PC-3 (cell line): ENCODE results near the gene ZRANB1. TPM values are rescaled to one million over a fixed set of nuclear protein-coding genes. Genes with fewer than 3 reads are reported as not detected.

Source experiments
- ATAC-seq: fragments of 200-7000 bp; cut with Tn5 transposase; 2 replicates; pipeline ENCODE4 v1.9.1; 2020; ENCODE audit warnings: mild to moderate bottlenecking, moderate library complexity
- BruUV-seq: library from RNA; stranded (reverse); fragments of 400-500 nt; replicated peaks from 2 replicates; lab custom pipeline; 2021; lab: Mats Ljungman, UMichigan
- CTCF ChIA-PET: fragments of 300-600 bp; sonication (Branson Sonifier 250); formaldehyde crosslinking; loops from one replicate; lab custom pipeline; 2022; ENCODE audit warnings: antibody characterized with exemption; lab: Charles Lee
- POLR2A ChIA-PET: fragments of 300-600 bp; sonication (Branson Sonifier 250); formaldehyde crosslinking; loops from one replicate; lab custom pipeline; 2022; ENCODE audit warnings: antibody characterized with exemption; ENCODE audit not compliant: unreplicated experiment; lab: Charles Lee
- DNase-seq: peaks from one replicate; pipeline ENCODE4 v3.0.0-alpha.2; 2015
- H2AFZ ChIP-seq: fragments of 300-600 bp; sonication (generic); 2 replicates; pipeline ENCODE4 v1.6.0; 2016; ENCODE audit warnings: antibody characterized with exemption, low read length
- H3F3A ChIP-seq: fragments of 300-600 bp; sonication (generic); one replicate; pipeline ENCODE4 v1.6.0; 2017; ENCODE audit warnings: antibody characterized with exemption, low read length, control low read depth, mild to moderate bottlenecking; ENCODE audit not compliant: unreplicated experiment
- H3K27ac ChIP-seq: fragments of 300-600 bp; sonication (generic); 2 replicates; pipeline ENCODE4 v1.5.1; 2016; ENCODE audit warnings: mild to moderate bottlenecking, low read length
- H3K27me3 ChIP-seq: fragments of 300-600 bp; sonication (generic); 2 replicates; pipeline ENCODE4 v1.6.1; 2016; ENCODE audit warnings: low read length, mixed read lengths
- H3K36me3 ChIP-seq: fragments of 300-600 bp; sonication (generic); 2 replicates; pipeline ENCODE4 v1.6.1; 2016; ENCODE audit warnings: low read depth, mixed run types, low read length, mixed read lengths
- H3K4me1 ChIP-seq: fragments of 300-600 bp; sonication (generic); 2 replicates; pipeline ENCODE4 v1.5.1; 2016; ENCODE audit warnings: low read length; ENCODE audit not compliant: insufficient read depth
- H3K4me2 ChIP-seq: fragments of 300-600 bp; sonication (generic); 2 replicates; pipeline ENCODE4 v1.6.0; 2016; ENCODE audit warnings: low read length
- H3K4me3 ChIP-seq: fragments of 300-600 bp; sonication (generic); 2 replicates; pipeline ENCODE4 v1.5.1; 2016; ENCODE audit warnings: mild to moderate bottlenecking, low read length, mixed read lengths
- H3K79me2 ChIP-seq: fragments of 300-600 bp; sonication (generic); 2 replicates; pipeline ENCODE4 v1.6.1; 2017; ENCODE audit warnings: low read length, mixed read lengths
- H3K9ac ChIP-seq: fragments of 300-600 bp; sonication (generic); 2 replicates; pipeline ENCODE4 v1.6.0; 2016; ENCODE audit warnings: mild to moderate bottlenecking, low read length
- H3K9me2 ChIP-seq: fragments of 300-600 bp; sonication (generic); replicated peaks from 2 replicates; pipeline ENCODE4 v1.6.1; 2016; ENCODE audit warnings: mixed run types, low read length, mixed read lengths
- H3K9me3 ChIP-seq: fragments of 300-600 bp; sonication (generic); 2 replicates; pipeline ENCODE4 v1.6.1; 2016; ENCODE audit warnings: low read length, mixed read lengths
- H4K20me1 ChIP-seq: fragments of 300-600 bp; sonication (generic); 2 replicates; pipeline ENCODE4 v1.6.1; 2016; ENCODE audit warnings: low read length, mixed read lengths
- EZH2 ChIP-seq: fragments of 300-600 bp; sonication (generic); IDR thresholded peaks from one replicate; pipeline ENCODE4 v1.6.1; 2017; ENCODE audit warnings: antibody characterized with exemption, mild to moderate bottlenecking, low read length; ENCODE audit not compliant: unreplicated experiment
- EZH2phosphoT487 ChIP-seq: fragments of 300-600 bp; sonication (generic); IDR thresholded peaks from 2 replicates; pipeline ENCODE4 v1.6.1; 2018; ENCODE audit warnings: mild to moderate bottlenecking, antibody characterized with exemption, low read length, borderline replicate concordance
- intact Hi-C: fragments of 100-400 bp; cut with micrococcal nuclease; formaldehyde crosslinking; loops from 2 replicates; pipeline ENCODE4 v1.9.0; 2023
- total RNA-seq: library from RNA; depleted of rRNA; stranded (reverse); fragments of >200 nt; gene quantifications from 2 replicates; pipeline ENCODE4 v1.2.3, GENCODE V29; 2014
- TF ChIP-seq, protein P1 (sequence below): fragments of 300-600 bp; sonication (generic); conservative IDR thresholded peaks from 2 replicates; pipeline ENCODE4 v1.5.1; 2017; ENCODE audit warnings: antibody characterized with exemption, low read depth, mild to moderate bottlenecking, low read length

The ZRANB1 gene
- total RNA-seq, 1 experiment from 2014 or later: 12.8 TPM

DNA sequence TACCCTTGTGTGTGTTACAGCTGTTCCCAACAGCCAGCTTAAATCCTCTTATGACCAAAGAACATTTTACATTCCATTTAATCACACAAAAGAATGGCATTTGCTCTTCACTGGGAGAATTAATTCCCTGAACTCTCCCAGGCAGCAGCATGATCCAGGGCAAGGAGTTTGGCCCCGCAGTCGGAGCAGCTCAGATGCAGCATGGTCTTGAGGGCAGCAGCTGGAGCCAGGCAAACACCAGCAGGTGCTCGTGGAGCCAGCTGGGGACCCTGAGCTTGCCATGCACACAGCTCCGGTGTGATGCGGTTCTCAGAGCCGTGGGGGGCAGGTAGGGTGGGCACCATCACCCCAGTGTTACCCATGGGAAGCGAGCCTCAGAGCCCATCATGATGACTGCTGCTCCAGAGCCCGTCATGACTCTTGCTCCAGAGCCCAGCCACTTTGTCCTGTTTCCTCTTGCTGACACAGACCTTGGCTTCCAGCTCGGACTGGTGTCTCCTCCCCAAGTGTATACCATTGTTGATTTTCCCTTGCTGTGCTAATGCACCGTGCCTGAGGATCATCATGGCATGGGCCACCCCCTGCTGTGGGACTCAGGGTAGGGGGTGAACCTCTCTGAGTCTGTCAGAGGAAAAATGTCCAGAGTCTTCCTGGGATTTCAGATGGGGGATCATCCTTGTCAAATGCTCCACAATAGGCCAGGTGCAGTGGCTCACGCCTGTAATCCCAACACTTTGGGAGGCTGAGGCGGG, 75.8 kb downstream of the ZRANB1 start:
- Histone ChIP-seq H3K79me2 (peaks cover 48% of the 10 kb centered on the region), H3K27ac (no peak overlapping the region), H3K4me1 (no peaks in the 10 kb centered on the region), H3K4me2 (no peak overlapping the region), H4K20me1 (no peaks in the 10 kb centered on the region), H3K27me3 (no peaks in the 10 kb centered on the region), H3K9me3 (no peaks in the 10 kb centered on the region), H3F3A (no peaks in the 10 kb centered on the region), H3K4me3 (no peak overlapping the region), H3K36me3 (no peaks in the 10 kb centered on the region), H3K9ac (no peak overlapping the region), H3K9me2 (no peaks in the 10 kb centered on the region), H2AFZ (no peak overlapping the region)
- ATAC-seq (no peak), DNase-seq (no peak)
- intact Hi-C loops: no loop called here
- POLR2A ChIA-PET: no interaction called here
- TF ChIP-seq, protein P1, sequence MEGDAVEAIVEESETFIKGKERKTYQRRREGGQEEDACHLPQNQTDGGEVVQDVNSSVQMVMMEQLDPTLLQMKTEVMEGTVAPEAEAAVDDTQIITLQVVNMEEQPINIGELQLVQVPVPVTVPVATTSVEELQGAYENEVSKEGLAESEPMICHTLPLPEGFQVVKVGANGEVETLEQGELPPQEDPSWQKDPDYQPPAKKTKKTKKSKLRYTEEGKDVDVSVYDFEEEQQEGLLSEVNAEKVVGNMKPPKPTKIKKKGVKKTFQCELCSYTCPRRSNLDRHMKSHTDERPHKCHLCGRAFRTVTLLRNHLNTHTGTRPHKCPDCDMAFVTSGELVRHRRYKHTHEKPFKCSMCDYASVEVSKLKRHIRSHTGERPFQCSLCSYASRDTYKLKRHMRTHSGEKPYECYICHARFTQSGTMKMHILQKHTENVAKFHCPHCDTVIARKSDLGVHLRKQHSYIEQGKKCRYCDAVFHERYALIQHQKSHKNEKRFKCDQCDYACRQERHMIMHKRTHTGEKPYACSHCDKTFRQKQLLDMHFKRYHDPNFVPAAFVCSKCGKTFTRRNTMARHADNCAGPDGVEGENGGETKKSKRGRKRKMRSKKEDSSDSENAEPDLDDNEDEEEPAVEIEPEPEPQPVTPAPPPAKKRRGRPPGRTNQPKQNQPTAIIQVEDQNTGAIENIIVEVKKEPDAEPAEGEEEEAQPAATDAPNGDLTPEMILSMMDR: no peak
- TF ChIP-seq EZH2phosphoT487 (no peak), EZH2 (no peak)
- CTCF ChIA-PET: no interaction called here
- BruUV-seq: no TSS peak

DNA sequence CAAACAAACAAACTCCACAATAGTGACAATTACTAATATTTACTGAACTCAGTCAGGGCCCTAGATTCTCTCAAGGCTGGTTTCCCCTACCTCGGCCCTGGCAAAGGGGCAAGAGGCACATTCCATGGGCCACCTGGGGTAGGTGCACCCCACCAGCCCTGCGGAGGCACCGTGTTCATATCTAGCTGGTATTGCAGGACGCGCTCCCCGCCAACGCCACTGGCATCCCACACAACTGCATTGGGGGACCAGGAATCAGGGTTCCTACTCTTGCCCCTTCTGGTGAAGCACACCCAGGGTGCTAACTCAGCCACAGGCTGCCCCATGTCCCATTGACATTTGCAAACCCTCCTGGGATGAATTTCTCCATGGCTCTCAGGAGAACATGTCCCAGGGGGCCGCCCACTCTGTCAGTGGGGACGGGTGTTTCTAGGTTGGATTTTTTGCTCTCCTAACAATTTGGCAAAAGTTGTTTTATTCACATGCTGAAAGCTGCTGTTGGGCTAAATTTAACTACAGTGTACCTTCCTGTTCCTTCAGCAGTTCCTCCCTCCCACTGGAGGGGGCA, 76.7 kb downstream of the ZRANB1 start:
- Histone ChIP-seq H4K20me1 (no peaks in the 10 kb centered on the region), H2AFZ (no peak overlapping the region), H3K79me2 (peaks cover 57% of the 10 kb centered on the region), H3K27ac (no peak overlapping the region), H3K4me1 (no peaks in the 10 kb centered on the region), H3K4me2 (no peak overlapping the region), H3K9ac (no peak overlapping the region), H3K27me3 (no peaks in the 10 kb centered on the region), H3K9me2 (no peaks in the 10 kb centered on the region), H3K9me3 (no peaks in the 10 kb centered on the region), H3K36me3 (no peaks in the 10 kb centered on the region; the same call in 1 of the 2 replicates), H3K4me3 (no peak overlapping the region), H3F3A (no peaks in the 10 kb centered on the region)
- DNase-seq: no peak
- BruUV-seq: no TSS peak
- TF ChIP-seq, protein P1: no peak
- no peak for TF ChIP-seq EZH2phosphoT487
- ChIA-PET POLR2A (no interaction called here), CTCF (no interaction called here)
- no peak for ATAC-seq
- intact Hi-C loops: no loop called here

DNA sequence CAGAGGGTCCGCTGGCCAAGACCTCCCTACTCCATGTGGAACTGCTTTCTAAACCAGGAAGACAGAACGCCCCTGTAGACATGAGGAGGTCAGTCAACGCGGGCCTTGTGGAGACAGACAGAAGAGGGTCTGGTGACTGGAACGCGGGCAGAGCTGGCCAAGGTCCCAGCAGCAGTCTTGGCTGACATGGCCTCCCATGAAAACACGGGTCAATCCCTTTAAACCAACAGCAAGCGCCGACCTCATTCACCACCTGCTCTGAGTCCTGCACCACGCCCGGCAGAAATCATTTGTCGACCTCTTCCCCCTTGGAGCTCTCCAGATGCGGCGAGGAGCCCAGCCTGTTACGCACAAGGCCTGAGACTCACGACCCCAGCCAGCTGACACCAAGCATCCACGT, 78.5 kb downstream of the ZRANB1 start:
- Histone ChIP-seq H3K4me1 (no peaks in the 10 kb centered on the region), H3F3A (no peaks in the 10 kb centered on the region), H3K27ac (no peak overlapping the region), H3K9me3 (no peaks in the 10 kb centered on the region), H3K4me3 (no peak overlapping the region), H3K27me3 (no peaks in the 10 kb centered on the region), H4K20me1 (no peaks in the 10 kb centered on the region), H3K79me2 (peaks cover 74% of the 10 kb centered on the region), H3K9ac (no peak overlapping the region), H3K4me2 (no peak overlapping the region), H2AFZ (no peak overlapping the region), H3K36me3 (no peaks in the 10 kb centered on the region; the same call in 1 of the 2 replicates), H3K9me2 (no peaks in the 10 kb centered on the region)
- no peak for TF ChIP-seq EZH2
- TF ChIP-seq, protein P1: no peak
- no peak for TF ChIP-seq EZH2phosphoT487
- CTCF ChIA-PET: no interaction called here
- ATAC-seq: no peak
- no peak for DNase-seq
- POLR2A ChIA-PET: no interaction called here
- intact Hi-C loops: no loop called here
- BruUV-seq: no TSS peak
